BLaER1 treated with 17β-estradiol and CSF1 and Interleukin-3, amounts not matched to agents 10 nM and 100 nM (cell line): ENCODE results near the gene PGM5.

Experiments
- H3K27ac ChIP-seq, 11 experiments: shearing (Covaris generic); formaldehyde crosslinking; 2 replicates each; pipeline ENCODE4 v1.8.1; 2022
- H3K27me3 ChIP-seq, 11 experiments: shearing (Covaris generic); formaldehyde crosslinking; 2 replicates each; pipeline ENCODE4 v1.8.1; 2022
- H3K36me3 ChIP-seq, 11 experiments: shearing (Covaris generic); formaldehyde crosslinking; 2 replicates each; pipeline ENCODE4 v1.8.1; 2022
- H3K4me1 ChIP-seq, 10 experiments: shearing (Covaris generic); formaldehyde crosslinking; 2 replicates each; pipeline ENCODE4 v1.8.1; 2022
- H3K4me2 ChIP-seq, 11 experiments: shearing (Covaris generic); formaldehyde crosslinking; 2 replicates each; pipeline ENCODE4 v1.8.1; 2022
- H3K4me3 ChIP-seq, 10 experiments: shearing (Covaris generic); formaldehyde crosslinking; 2 replicates each; pipeline ENCODE4 v1.8.1; 2022
- H3K9ac ChIP-seq, 11 experiments: shearing (Covaris generic); formaldehyde crosslinking; 2 replicates each; pipeline ENCODE4 v1.8.1; 2022
- H3K9me3 ChIP-seq, 11 experiments: shearing (Covaris generic); formaldehyde crosslinking; replicated peaks in 1 of 11; 2 replicates each; pipeline ENCODE4 v1.8.1; 2022
- H4K20me1 ChIP-seq, 11 experiments: shearing (Covaris generic); formaldehyde crosslinking; 2 replicates each; pipeline ENCODE4 v1.8.1; 2022
- Cebpa-rat ChIP-seq, 11 experiments: shearing (Covaris generic); IDR thresholded peaks; 2 replicates each; pipeline ENCODE4 v1.8.1; 2022

The PGM5 gene

DNA sequence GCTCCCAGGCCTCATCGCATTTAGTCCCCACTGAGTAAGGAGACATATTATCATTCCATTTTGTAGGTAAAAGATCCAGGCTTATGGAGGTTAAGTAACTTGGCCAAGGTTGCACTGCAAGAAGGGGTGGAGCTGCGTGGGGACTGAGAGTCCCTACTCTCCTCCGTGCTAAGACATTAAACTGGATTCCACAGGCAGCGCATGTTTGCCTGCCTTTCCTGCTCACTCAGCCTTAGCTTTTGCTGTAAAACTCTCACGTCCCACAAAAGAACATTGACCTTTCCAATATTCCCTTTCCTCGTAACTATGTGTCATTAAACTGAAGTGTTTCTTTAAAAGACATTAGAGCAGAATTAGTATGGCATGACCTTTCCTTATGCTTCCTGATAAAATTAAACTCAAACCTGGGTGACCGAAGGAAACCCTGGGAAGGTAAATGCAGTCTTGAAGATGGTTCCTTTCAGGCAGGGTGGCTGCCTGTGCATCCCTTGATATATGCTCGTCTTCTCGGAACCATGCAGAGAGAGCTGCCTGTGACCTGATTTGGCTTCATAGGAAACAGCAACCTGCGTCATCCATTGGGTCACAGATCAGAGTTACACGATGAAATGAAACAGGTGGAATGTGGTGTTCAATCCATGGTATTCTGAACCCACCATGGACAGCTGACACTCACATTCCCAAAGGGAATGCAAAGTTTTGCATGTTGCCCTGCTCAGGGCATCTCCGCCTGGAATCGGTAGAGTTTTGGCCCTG lies 98.3 kb downstream of the PGM5 start:
- no peak overlapping the region for H3K9ac ChIP-seq
- H3K9me3 ChIP-seq, result no peaks in the 10 kb centered on the region
- H4K20me1 ChIP-seq, result no peaks in the 10 kb centered on the region
- no peak overlapping the region for H3K4me2 ChIP-seq
- no peak for TF ChIP-seq Cebpa-rat (IDR thresholded peaks at IDR 0.05)
- no peak overlapping the region for H3K4me3 ChIP-seq
- H3K4me1 ChIP-seq, result peaks cover 8 to 15% (median 13%) of the 10 kb centered on the region in 10 experiments; a peak in 19 of 20 replicates
- H3K27ac ChIP-seq, result no peak overlapping the region
- H3K27me3 ChIP-seq, result no peaks in the 10 kb centered on the region
- H3K36me3 ChIP-seq, result no peaks in the 10 kb centered on the region

DNA sequence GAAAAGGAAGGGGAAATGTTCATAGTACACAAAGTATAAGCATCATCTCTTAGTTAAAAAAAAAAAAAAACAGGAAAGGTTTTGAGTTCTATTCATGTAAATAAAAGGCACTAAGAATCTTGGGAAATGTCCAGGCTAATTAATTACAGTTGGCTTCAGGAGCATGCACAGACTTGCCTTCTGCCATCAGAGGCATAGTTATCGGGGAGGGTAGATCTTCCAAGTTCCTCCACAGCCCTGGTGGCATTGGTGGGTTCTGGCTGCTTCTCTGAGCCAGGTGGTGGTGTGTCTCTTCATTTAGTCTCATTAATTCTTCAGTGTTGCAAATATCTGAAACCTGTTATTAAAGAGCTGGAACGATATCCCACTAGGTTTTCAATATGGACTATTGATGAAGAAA lies 99.0 kb downstream of the PGM5 start:
- Histone ChIP-seq H3K4me1 (peaks cover 8 to 15% (median 13%) of the 10 kb centered on the region in 10 experiments; a peak in 19 of 20 replicates), H3K27ac (no peak overlapping the region), H3K4me3 (no peak overlapping the region), H3K36me3 (no peaks in the 10 kb centered on the region), H3K27me3 (no peaks in the 10 kb centered on the region), H3K9me3 (no peaks in the 10 kb centered on the region), H3K4me2 (no peak overlapping the region), H4K20me1 (no peaks in the 10 kb centered on the region), H3K9ac (no peak overlapping the region)
- TF ChIP-seq Cebpa-rat (IDR thresholded peaks at IDR 0.05), result no peak

DNA sequence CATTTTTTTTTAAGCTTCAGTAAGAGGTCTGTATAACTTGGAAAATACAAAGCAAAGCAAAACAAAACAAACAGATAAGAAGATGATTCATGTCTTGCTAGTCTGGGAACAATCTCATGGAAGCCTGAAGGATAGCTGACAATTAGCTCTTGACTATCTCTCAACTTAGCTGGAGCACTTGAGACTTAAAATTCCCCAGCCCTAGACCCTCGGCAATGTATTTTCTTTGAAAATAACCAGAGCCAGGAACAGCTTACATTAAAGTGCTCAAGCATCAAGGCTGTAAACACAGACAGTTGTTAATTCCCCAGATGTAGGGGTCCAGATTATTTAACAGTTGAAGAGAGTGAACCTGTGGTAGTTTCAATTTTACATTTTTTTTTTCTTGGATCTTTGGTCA lies 101.4 kb downstream of the PGM5 start:
- Histone ChIP-seq H3K9me3 (no peaks in the 10 kb centered on the region), H3K27me3 (no peaks in the 10 kb centered on the region), H3K9ac (no peak overlapping the region), H3K4me2 (no peak overlapping the region), H3K36me3 (no peaks in the 10 kb centered on the region), H4K20me1 (no peaks in the 10 kb centered on the region), H3K4me3 (no peak overlapping the region), H3K27ac (no peak overlapping the region), H3K4me1 (peaks cover 0 to 4% (median under 1%) of the 10 kb centered on the region in 10 experiments; a peak in 8 of 20 replicates)
- no peak for TF ChIP-seq Cebpa-rat (IDR thresholded peaks at IDR 0.05)

DNA sequence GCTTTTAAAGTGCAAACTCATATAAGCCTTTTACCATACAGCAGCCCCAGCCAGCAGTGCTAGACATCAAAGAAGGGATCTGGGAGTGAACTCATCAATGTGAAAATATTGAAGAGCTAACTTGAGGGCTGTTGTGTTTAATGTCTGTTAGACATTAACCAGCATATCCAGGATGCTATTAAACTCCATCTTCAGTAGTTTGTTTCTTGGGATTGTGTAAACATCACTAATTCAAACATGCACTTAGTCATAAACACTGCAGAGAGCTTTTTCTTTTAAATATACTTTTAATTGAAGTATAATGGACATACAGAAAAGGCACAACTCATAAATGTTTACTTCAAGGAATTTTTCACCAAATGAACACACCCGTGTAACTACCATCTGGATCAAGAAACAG lies 102.5 kb downstream of the PGM5 start:
- 0 out of 20 replicates have a peak, but pooled peaks cover 0 to under 1% (median 0%) of the 10 kb centered on the region in 10 experiments for H3K4me1 ChIP-seq
- H3K4me2 ChIP-seq, result no peak overlapping the region
- H3K36me3 ChIP-seq, result no peaks in the 10 kb centered on the region
- TF ChIP-seq Cebpa-rat (IDR thresholded peaks at IDR 0.05), result no peak
- H3K9me3 ChIP-seq, result no peaks in the 10 kb centered on the region
- no peak overlapping the region for H3K4me3 ChIP-seq
- no peaks in the 10 kb centered on the region for H4K20me1 ChIP-seq
- H3K27ac ChIP-seq, result no peak overlapping the region
- no peak overlapping the region for H3K9ac ChIP-seq
- H3K27me3 ChIP-seq, result no peaks in the 10 kb centered on the region

DNA sequence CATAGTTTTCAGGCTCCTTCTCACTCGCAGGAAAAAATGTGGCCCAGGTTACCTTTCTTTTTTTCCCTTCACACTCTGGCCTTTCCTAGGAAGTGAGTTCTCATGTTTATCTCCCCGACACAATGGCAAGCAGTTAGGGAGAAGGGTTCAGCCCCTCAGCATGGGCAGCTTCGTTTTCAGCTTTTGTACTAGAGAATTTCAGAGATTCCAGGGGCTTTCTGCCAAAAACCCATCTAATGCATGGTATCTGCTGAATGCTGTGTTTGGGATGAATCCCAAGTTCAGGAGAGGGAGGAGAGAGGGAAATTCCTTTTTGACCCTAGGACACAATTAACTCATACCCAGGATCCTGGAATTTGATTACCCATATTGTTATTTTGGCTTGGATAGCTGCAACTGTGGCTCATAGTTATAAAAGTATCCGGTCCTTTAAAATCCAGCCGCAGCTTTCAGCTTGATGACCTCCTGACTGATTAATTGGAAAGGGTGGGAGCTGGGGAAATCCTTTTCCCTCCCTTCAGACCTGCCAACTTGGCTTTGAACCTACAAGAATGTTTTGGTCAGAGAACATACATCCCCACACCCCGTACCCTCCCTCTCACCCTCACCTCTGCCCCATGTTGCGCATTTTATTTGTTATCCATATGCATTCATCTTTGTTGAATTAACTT lies 105.8 kb downstream of the PGM5 start:
- Histone ChIP-seq H3K9me3 (0 out of 22 replicates have a peak, but pooled peaks cover 0 to 4% (median 0%) of the 10 kb centered on the region in 11 experiments), H3K4me2 (no peak overlapping the region), H3K36me3 (no peaks in the 10 kb centered on the region), H3K27me3 (no peaks in the 10 kb centered on the region), H3K27ac (no peak overlapping the region), H3K4me1 (peaks cover 0 to 6% (median 2%) of the 10 kb centered on the region in 10 experiments; a peak in 1 of 20 replicates), H4K20me1 (no peaks in the 10 kb centered on the region), H3K9ac (no peak overlapping the region), H3K4me3 (no peak overlapping the region)
- no peak for TF ChIP-seq Cebpa-rat (IDR thresholded peaks at IDR 0.05)

DNA sequence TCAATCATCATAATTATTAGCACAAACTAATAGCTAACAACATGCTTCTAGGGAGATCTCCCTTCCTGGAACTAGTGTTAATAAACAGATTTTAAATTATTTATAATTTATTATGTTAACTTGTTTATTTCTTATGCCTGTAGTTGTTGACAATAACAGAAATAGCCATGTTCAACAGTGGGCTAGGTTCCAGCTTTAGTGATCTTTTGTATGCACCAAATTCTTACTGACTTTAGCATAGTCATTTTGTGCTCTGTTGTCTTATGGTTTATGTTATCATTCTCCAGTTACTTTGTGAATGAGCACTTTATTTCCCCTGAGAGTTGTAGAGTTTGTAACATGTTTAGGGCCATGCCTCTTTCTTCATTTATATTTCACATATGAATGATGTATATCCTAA lies 113.7 kb downstream of the PGM5 start:
- Histone ChIP-seq H3K36me3 (no peaks in the 10 kb centered on the region), H3K9me3 (0 out of 22 replicates have a peak, but pooled peaks cover 0 to 4% (median 0%) of the 10 kb centered on the region in 11 experiments), H3K27me3 (no peaks in the 10 kb centered on the region), H3K4me1 (peaks cover 0 to 10% (median 0%) of the 10 kb centered on the region in 10 experiments; a peak in 2 of 20 replicates), H3K4me3 (no peak overlapping the region), H4K20me1 (no peaks in the 10 kb centered on the region), H3K9ac (no peak overlapping the region), H3K27ac (no peak overlapping the region), H3K4me2 (no peak overlapping the region)
- no peak for TF ChIP-seq Cebpa-rat (IDR thresholded peaks at IDR 0.05)

DNA sequence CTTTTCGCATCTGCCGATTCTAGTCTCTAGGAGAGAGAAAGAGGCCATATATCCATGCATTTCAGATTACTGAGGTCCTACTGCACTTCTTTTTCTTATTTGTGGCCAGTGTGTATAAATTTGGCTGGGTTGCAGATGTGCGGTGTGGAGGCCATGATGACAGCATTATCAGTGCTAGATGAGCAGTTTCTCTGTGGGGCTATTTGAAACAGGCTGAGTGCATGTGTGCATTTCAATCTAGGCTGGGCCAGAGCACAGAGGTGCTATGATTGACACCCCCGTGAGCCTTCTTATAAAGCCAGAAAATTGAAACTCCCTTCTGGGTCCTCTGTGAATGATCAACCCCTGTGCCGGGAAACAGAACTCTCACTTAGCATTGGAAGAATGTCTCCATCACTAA lies 114.2 kb downstream of the PGM5 start:
- Histone ChIP-seq H3K27ac (no peak overlapping the region), H3K9ac (no peak overlapping the region), H4K20me1 (no peaks in the 10 kb centered on the region), H3K4me2 (no peak overlapping the region), H3K4me3 (no peak overlapping the region), H3K9me3 (0 out of 22 replicates have a peak, but pooled peaks cover 0 to 4% (median 0%) of the 10 kb centered on the region in 11 experiments), H3K27me3 (no peaks in the 10 kb centered on the region), H3K36me3 (no peaks in the 10 kb centered on the region), H3K4me1 (peaks cover 0 to 10% (median 0%) of the 10 kb centered on the region in 10 experiments; a peak in 2 of 20 replicates)
- TF ChIP-seq Cebpa-rat (IDR thresholded peaks at IDR 0.05), result no peak

DNA sequence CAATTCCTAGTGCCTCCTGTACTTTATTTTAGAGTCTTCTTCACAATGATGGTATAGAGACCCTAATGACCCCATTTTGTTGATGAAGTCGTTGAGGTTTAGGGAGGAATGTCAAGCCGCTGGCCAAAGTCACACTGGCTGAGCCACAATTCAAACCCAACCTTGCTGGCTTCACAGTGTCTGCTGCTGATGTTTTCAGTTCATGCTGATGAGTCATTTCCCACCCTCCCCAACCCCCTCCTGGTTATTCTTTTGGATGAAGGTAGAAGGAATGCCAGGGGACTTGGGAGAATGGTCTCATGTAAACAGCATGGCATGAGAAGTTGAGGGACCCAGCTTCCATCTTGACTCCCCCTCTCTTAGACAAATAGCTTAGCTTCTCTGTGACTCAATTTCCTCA lies 115.7 kb downstream of the PGM5 start:
- peaks cover 0 to 10% (median 0%) of the 10 kb centered on the region in 10 experiments; a peak in 2 of 20 replicates for H3K4me1 ChIP-seq
- H3K36me3 ChIP-seq, result no peaks in the 10 kb centered on the region
- no peak overlapping the region for H3K4me3 ChIP-seq
- no peak overlapping the region for H3K4me2 ChIP-seq
- no peak overlapping the region for H3K27ac ChIP-seq
- H3K9ac ChIP-seq, result no peak overlapping the region
- no peak for TF ChIP-seq Cebpa-rat (IDR thresholded peaks at IDR 0.05)
- no peaks in the 10 kb centered on the region for H3K9me3 ChIP-seq
- H3K27me3 ChIP-seq, result no peaks in the 10 kb centered on the region
- H4K20me1 ChIP-seq, result no peaks in the 10 kb centered on the region

DNA sequence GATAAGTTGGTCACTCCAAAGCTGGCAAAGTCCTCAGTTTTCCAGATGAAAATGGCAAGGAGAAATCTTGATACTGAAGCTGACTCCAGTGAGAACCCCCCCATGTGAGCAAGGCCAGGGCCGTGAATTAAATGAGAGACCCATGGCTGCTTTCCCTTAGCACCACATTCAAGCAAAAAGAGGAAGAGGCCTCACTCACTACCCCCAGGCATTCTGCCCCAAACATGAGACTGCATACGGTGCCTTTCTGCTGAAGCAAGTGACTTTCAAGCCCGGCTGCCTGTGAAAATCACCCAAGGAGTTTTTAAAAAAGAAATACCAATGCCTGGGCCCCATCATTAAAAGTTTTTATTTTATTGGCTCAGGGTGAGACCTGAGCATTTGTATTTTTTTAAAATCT lies 117.4 kb downstream of the PGM5 start:
- H3K4me1 ChIP-seq, result peaks cover 0 to 10% (median 0%) of the 10 kb centered on the region in 10 experiments; a peak in 2 of 20 replicates
- no peaks in the 10 kb centered on the region for H4K20me1 ChIP-seq
- peak overlapping the region in 1 of 11 experiments; percentile 18; a peak in 1 of 22 replicates for H3K4me2 ChIP-seq
- H3K9me3 ChIP-seq, result no peaks in the 10 kb centered on the region
- no peaks in the 10 kb centered on the region for H3K27me3 ChIP-seq
- TF ChIP-seq Cebpa-rat (IDR thresholded peaks at IDR 0.05), result no peak
- H3K36me3 ChIP-seq, result no peaks in the 10 kb centered on the region
- H3K4me3 ChIP-seq, result no peak overlapping the region
- H3K9ac ChIP-seq, result no peak overlapping the region
- H3K27ac ChIP-seq, result no peak overlapping the region
